Measurements from ENCODE around the gene IKZF2. TPM values are rescaled to one million over a fixed set of nuclear protein-coding genes. Genes with fewer than 3 reads are reported as not detected.
"Not testable (repeated sequence)": the region's sequence is repeated elsewhere in the genome, so short reads cannot be mapped to it uniquely, and the experiment has no call there.

IKZF2 gene
- total RNA-seq, 1 donor from 2014 or later, result 12.0 TPM

DNA sequence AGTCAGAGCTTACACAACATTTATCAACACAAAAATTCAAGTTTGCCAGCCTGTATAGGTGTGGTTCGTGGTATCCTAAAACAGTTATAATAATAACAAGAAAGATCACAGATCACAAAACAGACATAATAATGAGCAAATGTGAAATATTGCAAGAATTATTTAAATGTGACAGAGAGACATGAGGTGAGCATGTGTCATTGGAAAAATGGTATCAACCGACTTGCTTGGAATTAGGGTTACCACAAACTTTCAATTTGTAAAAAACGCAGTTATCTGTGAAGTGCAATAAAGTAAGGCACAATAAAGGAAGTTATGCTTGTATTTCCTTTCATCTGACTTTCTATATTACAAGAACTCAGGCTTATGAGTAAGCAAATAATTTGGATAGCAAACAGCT is 116.8 kb downstream of the IKZF2 start:
- no peak for DNase-seq

DNA sequence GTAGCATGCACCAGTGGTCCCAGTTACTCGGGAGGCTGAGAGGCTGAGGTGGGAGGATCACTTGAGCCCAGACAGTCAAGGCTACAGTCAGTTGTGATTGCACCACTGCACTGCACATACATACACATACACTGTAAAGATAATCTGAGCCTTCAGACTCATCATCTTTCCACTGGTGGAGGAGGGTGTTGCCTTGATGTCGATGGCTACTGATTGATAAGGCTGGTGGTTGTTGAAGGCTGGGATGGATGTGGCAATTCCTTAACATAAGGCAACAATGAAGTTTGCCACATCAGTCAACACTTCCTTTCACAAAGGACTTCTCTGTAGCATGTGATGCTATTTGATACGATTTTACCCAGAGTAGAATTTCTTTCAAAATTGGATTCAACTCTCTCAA is 118.8 kb downstream of the IKZF2 start:
- DNase-seq, result no peak

DNA sequence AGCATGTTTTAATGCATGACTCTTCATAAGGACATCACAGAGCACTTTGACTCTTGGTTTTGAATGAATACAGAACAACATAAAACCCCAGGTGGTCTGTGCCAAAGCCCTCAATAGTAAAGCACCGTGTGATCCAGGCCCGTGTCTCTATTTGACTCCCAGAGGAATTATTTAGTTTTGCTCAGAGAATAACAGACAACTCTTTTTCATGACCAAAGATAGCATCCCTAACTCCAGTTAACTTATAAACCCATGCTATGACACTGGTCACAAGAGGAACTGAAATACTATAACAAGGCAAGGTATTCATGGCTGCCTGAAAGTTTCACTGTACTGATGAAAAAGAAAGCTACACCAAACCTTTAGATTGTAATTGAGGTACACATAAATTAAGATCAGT is 128.4 kb downstream of the IKZF2 start:
- no peak for DNase-seq

DNA sequence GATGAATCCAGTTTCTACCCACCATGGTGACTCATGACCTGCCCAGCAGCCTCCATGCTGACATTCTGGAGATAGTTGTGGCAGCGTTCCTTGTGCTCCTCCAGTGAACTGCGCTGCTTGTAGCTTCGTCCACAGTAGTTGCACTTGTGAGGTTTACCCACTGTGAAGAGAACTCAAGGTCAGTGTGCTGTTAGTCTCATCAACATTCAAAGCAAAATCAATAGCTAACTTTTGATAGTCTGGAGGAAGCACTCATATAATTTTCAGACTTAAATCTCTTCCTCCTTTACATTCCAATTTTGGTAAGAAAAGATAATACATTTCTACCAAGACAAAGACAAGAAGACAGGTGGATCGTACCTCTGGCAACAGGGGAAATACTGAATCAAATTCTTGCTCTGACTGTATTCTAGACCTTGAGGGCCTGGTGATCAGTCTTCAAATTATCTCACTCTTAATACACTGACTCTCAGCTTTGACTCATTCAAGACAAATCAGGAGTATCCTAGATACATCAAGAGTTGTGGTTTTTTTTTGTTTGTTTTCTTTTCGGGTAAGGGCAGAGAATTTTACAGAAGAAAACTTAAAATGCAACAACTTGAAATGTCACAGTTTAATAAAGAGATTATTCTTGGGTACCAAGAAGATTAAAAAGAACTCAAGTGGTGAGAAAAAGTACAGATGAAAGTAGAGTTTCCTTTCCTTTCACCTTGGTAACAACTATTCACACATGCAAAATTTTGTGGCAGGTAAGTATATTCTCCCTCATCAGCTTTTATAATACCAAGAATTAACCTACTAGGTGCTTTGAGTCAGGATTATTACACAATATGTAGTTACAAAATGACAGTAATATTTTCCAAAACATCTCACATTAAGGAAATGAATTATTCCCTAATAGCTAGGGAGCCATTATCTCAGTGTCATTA is 129.2 kb downstream of the IKZF2 start:
- DNase-seq, result no peak

DNA sequence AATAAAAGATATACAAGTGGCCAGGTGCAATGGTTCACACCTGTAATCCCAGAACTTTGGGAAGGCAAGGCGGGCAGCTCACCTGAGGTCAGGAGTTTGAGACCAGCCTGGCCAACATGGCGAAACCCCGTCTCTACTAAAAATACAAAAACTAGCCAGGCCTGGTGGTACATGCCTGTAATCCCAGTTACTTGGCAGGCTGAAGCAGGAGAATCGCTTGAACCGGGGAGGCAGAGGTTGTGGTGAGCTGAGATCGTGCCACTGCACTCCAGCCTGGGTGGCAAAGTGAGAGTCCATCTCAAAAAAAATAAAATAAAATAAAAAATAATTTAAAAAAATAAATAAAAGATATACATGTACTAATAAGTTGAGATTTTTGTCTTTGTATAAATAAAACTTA is 130.5 kb downstream of the IKZF2 start:
- not testable (repeated sequence) for DNase-seq

DNA sequence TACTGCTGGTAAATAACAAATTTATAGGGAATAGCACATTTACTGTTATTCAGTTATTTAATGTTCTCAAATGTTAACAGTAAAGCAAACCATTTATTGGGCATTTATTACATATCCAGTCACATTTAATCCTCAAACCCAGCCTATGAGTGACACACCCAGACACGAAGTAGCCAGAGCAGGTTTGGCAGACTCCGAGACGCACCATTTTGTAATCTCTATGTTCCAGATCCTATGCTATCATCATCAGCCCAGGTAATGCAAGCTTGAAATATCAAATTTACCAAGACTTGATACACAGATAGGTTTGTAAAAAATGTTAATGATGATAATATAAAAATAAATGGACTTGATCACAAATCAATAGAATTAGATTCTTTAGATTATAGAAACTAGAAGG is 131.1 kb downstream of the IKZF2 start:
- DNase-seq, result no peak

DNA sequence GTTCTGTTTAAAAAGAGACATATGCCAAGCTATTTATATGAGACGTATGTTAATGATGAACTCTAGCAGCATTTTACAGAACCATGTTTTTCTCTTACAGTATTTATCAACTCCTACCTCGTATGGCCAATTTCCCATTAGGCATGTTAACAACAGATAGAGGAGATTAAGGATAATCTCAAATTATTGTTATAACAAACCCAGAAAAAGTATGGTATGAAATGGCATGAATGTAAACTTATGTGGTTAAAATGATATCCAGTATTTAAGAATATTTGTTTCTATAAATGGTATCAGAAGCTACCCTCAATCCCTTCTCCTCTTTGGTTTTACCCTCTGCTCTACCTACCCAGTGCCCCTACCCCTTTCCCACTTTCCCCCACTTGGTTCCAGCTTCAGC is 132.0 kb downstream of the IKZF2 start:
- DNase-seq, result no peak

DNA sequence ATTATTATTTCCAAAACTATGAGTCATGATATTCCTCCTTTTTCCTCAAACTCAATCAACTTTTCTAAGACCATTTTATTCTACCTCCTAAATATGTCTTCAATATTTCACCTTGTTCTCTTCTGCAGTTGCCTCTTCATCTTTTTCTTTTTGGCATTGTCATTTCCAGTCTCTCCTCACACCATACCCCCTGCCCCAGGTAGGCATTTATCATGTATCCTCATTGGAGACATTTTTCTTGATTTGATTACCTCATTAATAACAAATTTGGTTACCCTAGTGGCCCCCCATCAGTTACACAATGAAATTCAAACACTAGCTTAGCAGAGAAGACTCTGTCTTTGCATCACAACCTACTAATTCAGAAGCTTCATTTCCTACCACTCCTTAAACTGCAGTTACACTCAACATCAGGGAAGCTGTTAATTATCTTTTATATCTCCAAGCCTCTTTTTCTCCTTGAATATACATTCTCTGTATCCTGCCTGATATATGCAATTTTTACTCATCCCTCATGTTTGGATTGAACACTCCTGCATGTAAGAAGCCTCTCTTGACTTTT is 133.0 kb downstream of the IKZF2 start:
- DNase-seq, result no peak

DNA sequence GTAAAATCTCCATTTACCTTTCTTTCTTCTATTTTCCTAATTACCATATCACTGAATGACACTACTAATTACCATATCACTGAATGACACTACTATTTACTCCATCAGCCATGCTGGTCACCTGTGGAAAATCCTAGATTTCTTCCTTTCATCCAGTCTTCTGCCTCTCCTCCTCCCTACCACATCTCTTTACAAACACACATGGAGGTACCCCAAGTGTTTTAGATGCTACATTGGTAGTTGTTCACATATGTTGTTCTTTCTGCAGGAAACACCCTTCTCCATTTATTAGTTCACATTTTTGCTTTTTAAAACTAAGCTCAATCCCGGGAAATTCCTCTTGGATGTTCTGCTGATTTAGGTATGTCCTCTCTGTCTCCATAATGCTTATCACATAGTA is 134.0 kb downstream of the IKZF2 start:
- DNase-seq, result no peak

DNA sequence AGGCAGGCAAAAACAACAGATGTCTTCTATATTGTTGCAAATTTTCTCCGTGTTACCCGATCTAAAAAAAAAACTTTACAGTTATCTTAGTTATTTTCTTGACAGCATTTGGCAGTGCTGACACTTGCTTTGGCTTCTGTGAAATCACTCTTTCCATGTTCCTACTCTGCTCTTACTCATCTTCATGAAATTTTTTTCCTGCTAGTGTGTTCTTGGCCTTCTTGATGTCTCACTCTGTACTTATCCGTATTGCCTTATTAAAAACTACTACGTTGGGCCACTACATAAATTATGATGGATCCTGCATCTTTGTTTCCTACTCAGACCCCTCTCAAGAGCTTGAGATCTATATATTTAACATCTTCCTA is 134.4 kb downstream of the IKZF2 start:
- DNase-seq, result no peak

DNA sequence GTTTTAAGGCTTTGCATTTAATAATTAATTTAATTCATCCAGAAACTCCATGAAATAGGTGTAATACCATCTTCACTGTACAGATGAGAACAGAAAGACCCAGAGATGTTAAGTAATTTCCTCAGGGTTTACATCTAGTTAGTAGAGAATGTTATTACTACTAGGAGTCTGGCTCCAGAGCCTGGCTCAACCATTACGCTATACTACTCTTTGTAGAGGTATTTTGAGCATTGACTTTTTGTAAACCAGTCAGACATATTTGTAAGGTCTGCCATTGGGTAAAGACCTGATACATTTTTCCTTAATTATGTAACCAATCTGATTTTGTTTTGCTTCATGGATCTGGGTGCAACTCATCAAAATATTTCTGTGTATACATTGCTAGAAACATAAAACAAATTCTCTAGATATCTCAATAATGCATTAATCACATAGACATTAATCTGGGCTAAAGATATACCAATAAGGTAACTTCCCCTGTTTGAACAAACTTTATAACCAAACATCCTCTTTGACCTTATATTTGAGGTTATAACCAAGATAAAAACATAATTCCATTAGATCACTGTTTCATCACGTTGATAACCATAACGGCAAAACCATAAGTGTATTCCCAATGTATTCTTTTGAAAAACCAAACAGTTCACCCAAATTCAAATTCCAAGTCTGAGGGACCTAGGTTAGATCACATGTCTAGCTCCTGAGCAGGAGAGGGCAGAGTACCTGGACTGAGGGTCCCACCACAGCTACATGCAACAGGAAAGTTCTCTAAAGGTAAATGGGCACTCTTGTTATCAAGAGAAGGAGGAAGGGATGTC is 135.0 kb downstream of the IKZF2 start:
- no peak for DNase-seq

DNA sequence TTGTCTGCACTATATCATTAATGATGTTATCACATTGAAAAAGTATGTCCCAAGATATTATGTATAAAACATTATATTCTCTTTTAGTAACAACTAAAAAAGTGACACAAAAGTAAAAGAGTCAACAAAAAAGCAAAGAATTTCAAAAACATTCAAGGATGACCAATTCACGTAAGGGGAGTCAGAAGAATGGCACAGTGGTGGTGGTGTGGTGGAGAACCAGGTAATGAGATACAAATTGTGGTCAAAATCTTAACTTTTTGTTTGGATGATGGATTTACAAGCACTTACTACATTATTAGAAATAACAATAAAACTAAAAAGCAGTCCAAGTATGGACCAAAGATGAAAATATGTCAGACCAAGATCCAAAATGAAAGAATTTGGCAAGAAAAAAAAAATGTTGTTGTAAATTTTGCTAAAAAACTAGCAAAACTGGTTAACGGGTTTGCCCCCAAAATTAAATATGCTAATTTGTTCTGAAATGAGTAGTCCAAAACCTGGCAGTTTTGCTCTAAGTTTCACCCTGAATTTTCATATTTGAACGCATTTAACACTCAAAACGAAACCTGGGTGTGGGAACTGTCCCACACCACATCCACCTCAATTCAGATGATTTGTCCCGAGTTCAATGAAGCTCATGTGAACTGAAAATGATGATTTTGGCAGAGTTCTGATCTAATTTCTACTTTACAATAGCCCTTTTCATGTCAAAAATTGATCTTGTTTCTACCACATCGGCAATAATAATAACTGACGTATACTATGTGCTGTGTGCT is 135.8 kb downstream of the IKZF2 start:
- no peak for DNase-seq

DNA sequence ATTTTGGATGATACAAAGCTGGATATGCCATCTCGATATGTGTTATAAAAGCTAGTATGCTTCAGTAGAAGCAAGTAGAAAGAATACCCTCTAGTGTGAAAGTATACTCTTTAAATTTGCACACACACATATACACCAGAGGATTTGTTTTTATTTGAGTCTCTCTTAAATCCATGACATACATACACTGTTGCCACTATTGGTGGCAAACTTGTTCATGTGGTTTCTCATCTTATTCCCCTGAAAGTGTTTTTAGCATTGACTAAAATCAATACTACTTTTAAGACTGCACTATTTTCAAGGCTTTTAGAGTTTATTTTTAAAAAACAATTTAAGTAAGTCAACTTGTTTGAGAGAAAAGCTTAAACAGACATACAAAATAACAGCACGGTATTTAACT is 137.4 kb downstream of the IKZF2 start:
- no peak for DNase-seq

DNA sequence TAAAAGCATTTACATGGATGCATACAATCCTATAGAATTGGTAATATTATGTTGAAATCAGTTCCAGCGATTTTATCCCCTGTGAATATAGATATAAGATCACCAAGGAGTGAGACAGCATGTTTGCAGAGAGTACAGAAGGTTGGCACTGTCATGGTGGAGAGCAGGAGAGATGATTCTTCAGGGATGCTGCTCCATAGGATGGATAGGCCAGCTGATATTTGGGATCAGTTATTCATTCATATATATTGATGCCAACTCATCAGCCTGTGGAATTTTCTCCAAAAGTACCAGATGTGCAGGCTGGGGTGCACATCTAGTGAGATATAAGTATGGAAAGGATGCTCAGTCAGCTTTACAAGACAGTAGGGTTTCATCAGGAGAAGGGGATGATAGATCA is 139.9 kb downstream of the IKZF2 start:
- DNase-seq, result no peak

DNA sequence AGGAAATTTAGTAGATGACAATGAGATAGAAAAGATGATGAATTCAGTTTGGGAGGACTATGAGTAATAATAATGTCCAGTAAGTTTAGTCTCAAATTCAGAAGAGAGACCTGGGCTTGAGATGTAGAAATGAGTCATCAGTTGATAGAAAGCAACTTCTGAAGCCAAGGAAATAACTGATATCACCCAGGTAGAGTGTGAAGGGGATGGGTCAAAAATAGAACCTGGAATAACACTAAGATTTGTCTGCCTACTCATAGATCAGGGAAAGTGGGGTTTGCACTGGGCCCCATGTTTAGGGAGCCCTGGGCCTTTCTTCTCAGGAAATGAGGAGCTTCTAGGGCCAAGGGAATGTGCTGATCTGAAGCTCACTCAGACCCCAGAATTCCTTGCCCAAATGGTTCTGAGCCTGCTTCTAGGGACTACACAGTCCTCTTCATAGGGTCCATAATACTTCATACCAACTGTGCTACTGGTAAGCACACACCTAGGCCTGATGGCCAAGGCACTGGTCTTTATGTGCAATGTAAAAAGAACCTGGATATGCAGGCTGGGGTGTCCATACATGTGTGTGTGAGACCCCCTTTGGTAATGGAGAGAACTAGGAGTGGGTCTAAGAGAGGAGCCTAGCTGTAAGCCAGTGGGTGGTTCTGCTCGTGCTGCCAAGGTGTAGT is 141.2 kb downstream of the IKZF2 start:
- no peak for DNase-seq

DNA sequence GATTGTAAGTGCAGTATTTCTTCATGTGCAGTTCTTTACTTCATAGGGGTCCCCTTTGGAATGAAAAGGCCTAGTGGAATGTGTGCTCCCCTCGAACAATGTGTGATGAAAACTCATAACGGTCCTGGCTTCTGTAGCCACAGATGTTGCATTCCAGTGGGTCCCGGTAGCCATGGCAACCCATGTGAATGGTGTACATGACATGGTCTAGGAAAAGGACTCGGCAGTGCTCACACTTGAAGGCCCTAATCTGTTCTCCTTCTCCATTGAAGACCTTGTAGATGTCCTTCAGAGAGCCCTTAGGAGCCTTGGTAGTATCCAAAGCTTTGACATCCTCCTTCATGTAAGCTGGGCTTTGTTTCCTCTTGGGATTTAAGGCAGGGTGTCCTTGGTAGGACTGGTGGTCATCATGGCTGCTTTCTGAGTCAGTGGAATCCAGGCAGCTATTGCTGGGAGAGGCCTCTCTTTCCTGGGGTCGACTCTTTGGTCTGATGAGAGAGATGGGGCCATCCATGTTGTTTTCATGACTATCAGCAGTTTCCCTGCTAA is 144.0 kb downstream of the IKZF2 start:
- DNase-seq, result no peak

DNA sequence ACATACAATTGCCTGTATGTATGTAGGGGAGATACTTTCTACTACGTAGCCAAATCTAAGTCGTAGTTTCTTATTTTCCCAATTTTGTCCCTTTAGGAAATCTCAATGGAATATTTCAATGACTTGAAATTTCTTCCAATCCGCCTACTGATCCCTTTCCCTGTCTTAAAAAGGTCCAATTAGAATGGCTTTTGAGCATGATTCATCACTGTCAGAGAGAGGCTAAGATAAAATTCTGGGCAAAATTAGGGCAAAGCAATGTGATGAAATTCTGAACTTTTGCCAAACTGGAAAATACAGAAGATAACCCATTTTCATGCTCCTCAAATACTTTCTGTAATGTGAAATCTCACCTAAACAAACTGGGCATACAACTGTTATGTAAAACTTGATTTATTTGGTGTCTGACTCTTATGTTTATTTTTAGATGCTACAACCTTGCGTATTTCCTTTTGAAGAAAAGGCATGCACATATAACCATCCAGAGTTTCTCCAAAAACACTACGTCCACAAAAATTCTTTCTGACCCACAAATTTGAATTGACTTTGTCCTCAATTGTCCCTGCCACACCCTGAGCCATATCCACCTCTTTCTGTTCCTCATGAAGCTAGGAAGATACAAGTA is 147.1 kb downstream of the IKZF2 start:
- DNase-seq, result no peak

DNA sequence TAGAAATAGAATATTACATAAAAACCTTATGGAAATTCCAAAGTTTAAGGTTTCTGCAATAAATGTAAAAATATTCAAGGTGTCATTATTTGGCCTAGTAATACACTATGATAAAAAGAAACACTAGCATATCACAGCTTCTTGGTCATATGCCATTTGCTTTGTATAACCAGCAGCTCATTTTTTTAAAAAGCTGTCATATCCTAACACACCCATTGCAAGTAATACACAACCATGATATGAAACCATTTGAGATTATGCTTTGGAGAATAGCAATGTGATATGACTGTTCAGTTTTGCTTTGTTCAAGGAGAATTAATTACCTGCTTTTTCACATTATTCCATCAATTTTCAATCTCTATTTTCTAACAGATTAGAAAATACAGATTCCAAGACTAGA is 149.0 kb downstream of the IKZF2 start:
- no peak for DNase-seq

DNA sequence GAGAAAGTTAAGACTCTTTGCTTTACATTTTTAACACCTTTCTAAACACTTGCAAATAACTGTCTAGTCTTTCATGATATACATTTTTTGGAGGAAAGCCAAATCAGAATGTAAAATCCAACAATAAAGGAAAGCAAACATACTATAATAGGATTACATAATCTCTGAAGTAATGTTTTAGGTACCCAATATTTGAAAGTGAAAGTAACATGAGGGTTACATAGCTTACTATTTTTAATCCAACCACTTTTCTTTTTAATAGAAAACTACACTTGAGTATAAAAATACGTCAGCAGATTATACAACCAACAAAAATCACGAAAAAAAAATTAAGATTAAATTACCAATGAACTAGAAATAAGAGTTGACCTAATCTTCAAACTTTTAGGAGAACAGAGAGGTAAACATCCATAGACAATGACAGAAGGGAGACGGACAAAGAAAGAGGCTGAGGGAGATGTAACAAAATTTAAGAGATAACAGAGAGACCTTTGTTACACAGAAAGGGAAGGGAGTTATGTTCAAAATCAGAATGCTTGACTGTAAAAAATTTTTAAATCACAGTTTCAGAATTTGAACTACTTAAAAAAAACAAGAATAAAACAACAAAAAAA is 150.0 kb downstream of the IKZF2 start:
- no peak for DNase-seq

DNA sequence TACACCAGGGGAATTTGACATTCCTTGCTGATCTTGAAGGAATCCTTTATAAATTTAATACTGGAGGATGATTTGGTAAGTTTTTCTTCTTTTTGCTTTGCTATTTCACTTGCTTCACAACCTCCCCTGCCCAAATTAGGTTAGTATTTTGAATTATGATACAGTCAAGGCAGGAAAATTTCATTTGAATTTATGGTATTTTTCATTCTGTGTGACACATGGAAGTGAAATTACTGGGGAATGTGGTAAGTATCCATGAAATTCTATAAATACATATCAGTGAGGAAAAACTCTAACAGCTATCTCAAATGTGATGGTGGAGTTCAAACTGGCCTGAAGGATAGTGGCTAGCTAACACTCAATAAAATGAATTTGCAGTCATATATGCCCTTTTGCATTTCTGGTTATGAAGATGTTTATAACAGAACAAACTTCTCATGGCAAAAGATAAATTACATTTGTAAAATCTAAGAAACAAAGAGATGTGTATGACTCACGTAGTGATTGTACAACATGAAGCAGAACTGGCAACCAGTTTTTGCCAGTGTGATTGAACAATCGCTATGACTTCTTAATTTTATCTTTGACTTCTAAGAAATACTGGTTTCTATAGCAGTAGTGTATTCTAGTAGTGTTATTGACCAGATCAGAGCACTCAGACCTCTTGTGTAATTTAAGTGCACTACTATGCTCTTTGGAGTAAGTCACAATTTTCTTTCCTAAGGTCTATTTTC is 152.6 kb downstream of the IKZF2 start:
- no peak for DNase-seq
